Myocyte (in vitro differentiated cells): ENCODE data around the gene MAMLD1. TPM values are rescaled to one million over a fixed set of nuclear protein-coding genes. Genes with fewer than 3 reads are reported as not detected.

Source experiments
- DNase-seq: peaks from one replicate; pipeline ENCODE4 v3.0.0-alpha.2; 2012; ENCODE audit warnings: low read depth
- total RNA-seq: library from RNA; depleted of rRNA; stranded (reverse); fragments of >200 nt; gene quantifications from 2 replicates; pipeline ENCODE4 v1.2.3, GENCODE V29; 2014

MAMLD1 gene
- total RNA-seq, 1 donor from 2014 or later, result 2.4 TPM

GRCh38 chrX:150405576-150405975 is 42.5 kb downstream of the MAMLD1 start:
- DNase-seq, result no peak

- DNase-seq, result no peak
These were observed 43.5 kb downstream of the MAMLD1 start for GRCh38 chrX:150406596-150406995.

GRCh38 chrX:150408007-150408406 is 44.9 kb downstream of the MAMLD1 start:
- DNase-seq, result no peak

GRCh38 chrX:150408561-150408960 is 45.4 kb downstream of the MAMLD1 start:
- no peak for DNase-seq

GRCh38 chrX:150409486-150409885 is 46.4 kb downstream of the MAMLD1 start:
- DNase-seq, result no peak

GRCh38 chrX:150409964-150410363 is 46.8 kb downstream of the MAMLD1 start:
- DNase-seq, result no peak

- DNase-seq, result no peak
These were observed 47.4 kb downstream of the MAMLD1 start for GRCh38 chrX:150410513-150410912.

GRCh38 chrX:150411656-150412055 is 48.5 kb downstream of the MAMLD1 start:
- peak; percentile 14 for DNase-seq

- DNase-seq, result no peak
These were observed 51.1 kb downstream of the MAMLD1 start for GRCh38 chrX:150414228-150414627.

- DNase-seq, result no peak
These were observed 53.4 kb downstream of the MAMLD1 start for GRCh38 chrX:150416469-150416868.

GRCh38 chrX:150421816-150422215 is 58.7 kb downstream of the MAMLD1 start:
- DNase-seq, result no peak

- no peak for DNase-seq
These were observed 66.5 kb downstream of the MAMLD1 start for GRCh38 chrX:150429594-150429993.

- no peak for DNase-seq
These were observed 73.1 kb downstream of the MAMLD1 start for GRCh38 chrX:150436195-150436594.

- DNase-seq, result no peak
These were observed 75.0 kb downstream of the MAMLD1 start for GRCh38 chrX:150438165-150438564.

GRCh38 chrX:150446151-150446550 is 83.0 kb downstream of the MAMLD1 start:
- no peak for DNase-seq

- DNase-seq, result no peak
These were observed 83.9 kb downstream of the MAMLD1 start for GRCh38 chrX:150446995-150447394.

- DNase-seq, result no peak
These were observed 86.2 kb downstream of the MAMLD1 start for GRCh38 chrX:150449313-150449712.

GRCh38 chrX:150450519-150451177 is 87.5 kb downstream of the MAMLD1 start:
- DNase-seq, result no peak

- no peak for DNase-seq
These were observed 88.8 kb downstream of the MAMLD1 start for GRCh38 chrX:150451953-150452352.

- DNase-seq, result no peak
These were observed 91.0 kb downstream of the MAMLD1 start for GRCh38 chrX:150454083-150454482.

GRCh38 chrX:150454508-150455214 is 91.5 kb downstream of the MAMLD1 start:
- DNase-seq, result no peak

GRCh38 chrX:150455215-150455608 is 92.1 kb downstream of the MAMLD1 start:
- peak; percentile 56 for DNase-seq

- no peak for DNase-seq
These were observed 93.3 kb downstream of the MAMLD1 start for GRCh38 chrX:150456466-150456865.
